Activated naive CD8-positive, alpha-beta T cell treated with anti-CD3 and anti-CD28 coated beads, Interleukin-2, amount 50 U/mL, for 16 hours (primary cell): Measurements from ENCODE around the gene CPA4.
"Not testable (repeated sequence)": the region's sequence is repeated elsewhere in the genome, so short reads cannot be mapped to it uniquely, and the experiment has no call there.

Source experiments
- DNase-seq: peaks from one replicate; pipeline ENCODE4 v3.0.0-alpha.2; 2020; ENCODE audit warnings: low read depth, low spot score

CPA4 gene

GRCh38 chr7:130292682-130293257, at the start of gene CPA4:
Gene CPA4 (plus strand): TSS chr7:130293161. CDS start chr7:130293181, 20 bp downstream.
- no peak for DNase-seq

DNA sequence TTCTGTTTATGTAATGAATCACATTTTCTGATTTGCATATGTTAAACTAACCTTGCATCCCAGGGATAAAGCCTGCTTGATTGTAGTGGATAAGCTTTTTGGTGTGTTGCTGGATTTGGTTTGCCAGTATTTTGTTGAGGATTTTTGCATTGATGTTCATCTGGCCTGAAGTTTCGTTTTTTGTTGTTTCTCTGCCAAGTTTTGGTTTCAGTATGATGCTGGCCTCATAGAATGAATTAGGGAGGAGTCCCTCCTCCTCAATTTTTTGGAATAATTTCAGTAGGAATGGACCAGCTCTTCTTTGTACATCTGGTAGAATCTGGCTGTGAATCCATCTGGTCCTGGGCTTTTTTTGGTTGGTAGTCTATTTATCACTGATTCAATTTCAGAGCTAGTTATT, 49.5 kb upstream of the CPA4 start:
- not testable (repeated sequence) for DNase-seq

GRCh38 chr7:130246491-130246890, 46.5 kb upstream of the CPA4 start:
- not testable (repeated sequence) for DNase-seq

- not testable (repeated sequence) for DNase-seq
Observed at GRCh38 chr7:130248842-130249241, 44.1 kb upstream of the CPA4 start.

DNA sequence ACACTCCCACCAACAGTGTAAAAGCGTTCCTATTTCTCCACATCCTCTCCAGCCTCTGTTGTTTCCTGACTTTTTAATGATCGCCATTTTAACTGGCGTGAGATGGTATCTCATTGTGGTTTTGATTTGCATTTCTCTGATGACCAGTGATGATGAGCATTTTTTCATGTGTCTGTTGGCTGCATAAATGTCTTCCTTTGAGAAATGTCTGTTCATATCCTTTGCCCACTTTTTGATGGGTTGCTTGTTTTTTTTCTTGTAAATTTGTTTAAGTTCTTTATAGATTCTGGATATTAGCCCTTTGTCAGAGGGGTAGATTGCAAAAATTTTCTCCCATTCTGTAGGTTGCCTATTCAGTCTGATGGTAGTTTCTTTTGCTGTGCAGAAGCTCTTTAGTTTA, 43.3 kb upstream of the CPA4 start:
- DNase-seq = not testable (repeated sequence)

- no peak for DNase-seq
Observed at GRCh38 chr7:130254555-130254954, 38.4 kb upstream of the CPA4 start.

GRCh38 chr7:130256704-130257103, 36.3 kb upstream of the CPA4 start:
- DNase-seq = no peak

DNA sequence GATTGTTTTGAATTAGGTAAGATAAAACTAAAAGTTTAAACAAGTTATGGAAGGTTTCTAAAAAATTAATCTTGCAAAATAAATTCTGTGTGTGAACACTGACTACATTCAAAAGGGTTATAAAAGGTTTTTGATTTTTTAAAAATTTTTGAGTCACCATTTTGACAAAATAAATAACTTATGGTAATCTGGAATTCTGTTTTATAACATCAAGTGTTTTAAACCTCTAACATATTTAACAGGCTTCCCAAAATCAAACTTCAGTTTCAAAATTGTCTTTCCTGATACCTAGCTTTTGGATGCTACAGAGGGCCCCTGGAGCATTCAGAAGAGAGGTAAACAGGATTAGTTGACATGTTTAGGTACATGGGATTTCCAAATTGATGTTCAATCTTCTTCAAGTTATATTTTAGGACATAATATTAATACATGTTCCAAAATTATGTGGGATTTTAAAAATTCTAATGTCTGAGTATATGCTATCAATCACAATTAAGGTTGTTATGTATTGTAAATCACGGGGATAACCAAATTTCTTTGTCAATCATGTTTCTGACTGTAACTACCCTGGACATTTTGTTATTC, 34.4 kb upstream of the CPA4 start:
- no peak for DNase-seq

DNA sequence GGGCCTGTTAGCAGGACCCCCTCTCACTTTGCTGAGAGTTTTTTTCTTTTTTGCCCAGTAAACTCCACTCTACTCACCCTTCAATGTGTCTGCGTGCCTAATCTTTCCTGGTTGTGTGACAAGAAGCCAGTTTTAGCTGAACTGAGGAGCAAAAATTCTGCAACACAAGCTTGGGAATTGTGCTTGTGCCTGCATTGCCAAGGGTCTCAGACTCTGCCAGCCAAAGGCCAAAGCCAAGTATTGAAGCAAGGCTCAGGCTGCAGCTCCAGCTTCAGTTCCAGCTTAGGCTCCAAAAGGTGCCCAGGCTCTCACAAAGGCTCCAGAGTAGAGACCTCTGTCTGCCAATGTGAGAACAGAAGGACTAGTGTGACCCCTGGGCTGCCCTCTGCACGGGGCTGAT, 30.5 kb upstream of the CPA4 start:
- DNase-seq = no peak

DNA sequence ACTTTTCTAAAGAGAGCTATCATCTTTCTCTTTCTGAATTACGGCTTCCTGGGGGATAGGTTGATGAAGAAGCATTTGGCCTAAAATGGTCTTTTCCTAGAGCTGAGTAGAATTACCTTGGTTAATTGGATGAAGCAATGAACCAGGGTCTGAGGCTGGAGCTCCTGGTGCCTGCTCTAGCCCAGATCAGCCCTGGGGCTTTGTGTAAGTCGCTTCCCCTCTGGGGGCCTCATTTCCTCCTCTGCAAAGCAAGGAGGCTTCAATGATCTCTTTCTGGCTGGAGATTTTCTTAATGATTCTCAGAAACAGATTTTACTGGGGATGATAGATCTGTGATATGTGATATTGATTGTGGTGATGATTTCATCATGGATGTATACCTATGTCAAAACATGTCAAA, 29.8 kb upstream of the CPA4 start:
- no peak for DNase-seq

GRCh38 chr7:130266258-130266960, 26.6 kb upstream of the CPA4 start, which contains the start of gene CPA2:
Gene CPA2 (plus strand): TSS chr7:130266863. CDS start chr7:130266882, 19 bp downstream.
- no peak for DNase-seq

GRCh38 chr7:130266961-130267321, 26.0 kb upstream of the CPA4 start:
- no peak for DNase-seq

GRCh38 chr7:130268463-130269317, 24.3 kb upstream of the CPA4 start:
- DNase-seq = no peak

DNA sequence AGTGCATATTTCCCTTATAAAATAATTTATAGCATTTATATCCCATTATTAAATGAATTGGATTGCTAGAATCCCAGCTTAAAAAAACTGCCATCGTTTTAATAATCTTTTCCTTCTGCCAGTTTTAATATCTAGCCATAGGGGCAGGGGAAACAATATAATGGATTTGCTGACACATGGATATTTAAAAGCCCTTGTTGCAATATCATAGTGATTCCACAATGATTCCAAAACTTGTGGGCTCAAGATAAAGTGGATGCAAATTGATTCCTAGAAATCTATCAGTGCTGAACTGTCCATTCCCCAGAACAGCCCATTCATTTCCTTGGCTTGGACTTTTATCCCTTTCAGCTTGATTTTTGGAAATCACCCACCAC, 23.7 kb upstream of the CPA4 start:
- DNase-seq = no peak

- no peak for DNase-seq
Observed at GRCh38 chr7:130270947-130271800, 21.8 kb upstream of the CPA4 start.

GRCh38 chr7:130272381-130273080, 20.4 kb upstream of the CPA4 start:
- no peak for DNase-seq

DNA sequence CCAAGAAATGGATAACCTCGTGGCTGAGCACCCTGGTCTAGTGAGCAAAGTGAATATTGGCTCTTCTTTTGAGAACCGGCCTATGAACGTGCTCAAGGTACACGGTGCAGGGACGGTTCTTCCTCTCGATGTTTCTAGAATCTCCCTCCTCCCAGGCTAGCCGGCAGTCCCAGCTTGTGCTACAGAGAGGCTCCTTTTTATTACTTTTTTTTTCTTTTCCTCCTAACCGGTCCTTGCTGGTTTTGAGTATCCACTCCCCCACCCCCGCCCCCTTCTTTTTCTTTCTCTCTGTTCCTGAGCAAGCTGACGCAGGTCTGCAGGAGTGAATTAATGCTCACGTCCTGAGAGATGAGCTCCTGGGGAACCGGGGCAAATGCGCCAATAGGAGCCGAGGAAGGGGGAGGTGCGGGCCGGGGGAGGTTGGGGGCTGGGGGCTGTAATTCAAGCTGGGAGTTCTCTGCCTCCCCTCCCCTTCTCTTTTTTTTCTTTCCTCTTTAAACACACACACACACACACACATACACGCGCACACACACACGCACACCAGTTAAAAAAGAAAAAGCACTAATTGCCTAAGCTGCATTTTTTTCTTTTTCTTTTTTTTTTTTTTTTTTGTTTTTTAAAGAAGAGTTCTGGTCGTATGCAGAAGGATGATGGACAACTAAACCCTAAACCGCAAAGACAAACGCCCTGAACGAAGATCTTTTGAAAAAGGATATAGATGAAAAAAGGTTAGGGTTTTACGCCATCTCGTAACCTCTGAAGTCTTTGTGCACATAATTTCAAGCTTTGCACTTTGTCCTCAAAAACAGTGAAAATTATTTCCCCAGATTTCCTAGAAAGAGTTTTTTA, 19.7 kb upstream of the CPA4 start:
- DNase-seq = no peak

DNA sequence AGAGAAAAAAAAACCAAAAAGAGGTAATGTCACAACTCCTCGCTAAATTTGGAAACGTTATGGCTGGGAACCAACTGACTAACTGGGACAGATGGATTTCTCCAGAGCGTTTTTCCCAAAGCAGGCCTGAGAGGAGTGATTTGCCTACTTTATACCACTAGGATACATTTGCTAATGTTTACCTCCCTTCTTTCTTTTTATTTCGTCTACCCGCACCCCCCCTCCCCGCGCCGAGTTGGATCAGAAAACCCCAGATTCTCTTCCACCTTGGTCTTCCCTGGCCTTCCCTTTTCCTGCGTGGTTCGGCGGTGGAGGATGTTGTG, 19.1 kb upstream of the CPA4 start:
- DNase-seq = no peak

- DNase-seq = no peak
Observed at GRCh38 chr7:130274296-130274695, 18.7 kb upstream of the CPA4 start.
